ENCODE measurements around the gene GBGT1.

GRCh38 chr9:133163504-133164172 is at the start of gene GBGT1:
- TF ChIP-seq CTCF (IDR thresholded peaks at IDR 0.05) (no peak), POLR2A (IDR thresholded peaks at IDR 0.05) (peak; percentile 27), EP300 (IDR thresholded peaks at IDR 0.05) (no peak)
